Activated CD4-positive, alpha-beta T cell treated with anti-CD3 and anti-CD28 coated beads, Interleukin-2, amount 10 ng/mL, durations not matched to agents 24 days and 14 days (primary cell): ENCODE measurements around the gene STMP1. TPM values are rescaled to one million over a fixed set of nuclear protein-coding genes. Genes with fewer than 3 reads are reported as not detected.
A peak's percentile ranks its signal among the peaks of the same experiment; 100 is the strongest.
"Not testable (repeated sequence)": the region's sequence is repeated elsewhere in the genome, so short reads cannot be mapped to it uniquely, and the experiment has no call there.

Experiments used
- DNase-seq: peaks from one replicate; pipeline ENCODE4 v3.0.0; 2022
- H3K27ac Mint-ChIP-seq: one replicate; pipeline ENCODE4 v1.8.0; 2022; ENCODE audit warnings: mild to moderate bottlenecking, mixed read lengths
- H3K27me3 Mint-ChIP-seq: one replicate; pipeline ENCODE4 v1.8.0; 2022; ENCODE audit warnings: mixed read lengths
- H3K36me3 Mint-ChIP-seq: one replicate; pipeline ENCODE4 v1.8.0; 2022; ENCODE audit warnings: low read depth, mild to moderate bottlenecking, mixed read lengths
- H3K4me1 Mint-ChIP-seq: one replicate; pipeline ENCODE4 v1.8.0; 2021; ENCODE audit warnings: mixed read lengths
- H3K4me3 Mint-ChIP-seq: one replicate; pipeline ENCODE4 v1.8.0; 2022; ENCODE audit warnings: mild to moderate bottlenecking, moderate library complexity, mixed read lengths
- H3K9me3 Mint-ChIP-seq: one replicate; pipeline ENCODE4 v1.8.0; 2021; ENCODE audit warnings: mixed read lengths
- intact Hi-C: fragments of 100-400 bp; cut with micrococcal nuclease; formaldehyde crosslinking; loops from one replicate; pipeline ENCODE4 v1.15.1; 2023
- total RNA-seq: library from RNA; stranded (reverse); gene quantifications from 2 replicates; pipeline ENCODE4 v1.2.3, GENCODE V29; 2022

STMP1 gene
- total RNA-seq, 1 donor from 2014 or later = 25.8 TPM

- Mint-ChIP-seq H3K27me3 (no peaks in the 10 kb centered on the region), H3K4me3 (no peak overlapping the region), H3K36me3 (peaks cover 16% of the 10 kb centered on the region), H3K4me1 (no peaks in the 10 kb centered on the region), H3K9me3 (no peaks in the 10 kb centered on the region), H3K27ac (no peak overlapping the region)
- no peak for DNase-seq
- intact Hi-C loops = no loop called here
Observed at GRCh38 chr7:135650831-135651573, 11.3 kb upstream of the STMP1 start.

- Mint-ChIP-seq H3K27me3 (no peaks in the 10 kb centered on the region), H3K27ac (no peak overlapping the region), H3K9me3 (no peaks in the 10 kb centered on the region), H3K4me1 (no peaks in the 10 kb centered on the region), H3K4me3 (no peak overlapping the region), H3K36me3 (peaks cover 9% of the 10 kb centered on the region)
- no peak for DNase-seq
- intact Hi-C loops = no loop called here
Observed at GRCh38 chr7:135653340-135654080, 8.8 kb upstream of the STMP1 start.

DNA sequence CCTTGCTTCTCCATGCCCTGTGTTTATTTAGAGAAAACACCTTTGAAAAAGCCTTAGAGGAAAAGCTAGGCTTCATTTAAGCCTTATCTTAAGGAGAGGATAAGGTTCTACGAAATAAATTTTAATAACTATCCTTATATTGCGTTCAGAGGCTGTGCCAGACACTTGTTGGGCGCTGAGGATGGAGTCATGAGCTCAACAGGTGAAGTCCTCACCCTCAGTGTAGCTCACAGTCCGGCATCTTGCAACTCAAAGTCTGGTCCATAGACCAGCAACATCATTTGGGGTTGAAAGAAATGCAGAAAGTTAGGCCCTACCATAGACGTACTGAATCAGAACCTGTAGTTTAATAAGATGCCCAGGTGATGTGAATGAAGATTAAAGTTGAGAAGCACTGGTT lies 3.8 kb upstream of the STMP1 start:
- no peak overlapping the region for H3K4me3 Mint-ChIP-seq
- no peak for DNase-seq
- H3K27ac Mint-ChIP-seq = no peak overlapping the region
- H3K4me1 Mint-ChIP-seq = peaks cover 12% of the 10 kb centered on the region
- H3K27me3 Mint-ChIP-seq = no peaks in the 10 kb centered on the region
- peaks cover 3% of the 10 kb centered on the region for H3K36me3 Mint-ChIP-seq
- intact Hi-C loops = no loop called here
- H3K9me3 Mint-ChIP-seq = peaks cover 7% of the 10 kb centered on the region

DNA sequence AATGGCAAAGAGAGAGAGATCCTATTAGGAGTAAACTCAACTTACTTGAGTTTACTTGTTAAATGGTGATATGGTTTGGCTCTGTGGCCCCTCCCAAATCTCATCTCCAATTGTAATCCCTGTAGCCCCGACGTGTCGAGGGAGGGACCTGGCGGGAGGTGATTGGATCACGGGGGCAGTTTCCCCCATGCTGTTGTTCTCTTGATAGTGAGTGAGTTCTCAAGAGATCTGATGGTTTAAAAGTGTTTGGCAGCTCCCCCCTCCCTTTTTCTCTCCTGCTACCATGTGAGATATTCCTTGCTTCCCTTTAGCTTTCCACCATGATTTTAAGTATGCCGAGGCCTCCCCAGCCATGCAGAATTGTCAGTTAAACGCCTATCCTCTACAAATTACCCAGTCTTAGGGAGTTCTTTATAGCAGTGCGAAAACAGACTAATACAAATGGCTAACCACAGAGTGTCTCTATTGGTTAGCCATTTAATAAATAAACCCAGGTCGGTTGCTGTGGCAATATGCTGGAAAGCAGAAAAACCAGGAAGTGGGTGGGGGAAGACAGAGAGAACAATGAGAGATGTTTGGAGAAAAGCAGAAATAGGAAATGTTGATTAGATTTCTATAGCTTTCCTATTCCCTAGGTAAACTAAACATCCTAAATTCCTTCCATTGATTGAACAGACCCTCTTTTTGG lies 3.0 kb upstream of the STMP1 start:
- intact Hi-C loops = no loop called here
- DNase-seq = no peak
- H3K27ac Mint-ChIP-seq = no peak overlapping the region
- H3K27me3 Mint-ChIP-seq = no peaks in the 10 kb centered on the region
- peaks cover 17% of the 10 kb centered on the region for H3K4me1 Mint-ChIP-seq
- H3K36me3 Mint-ChIP-seq = peaks cover 5% of the 10 kb centered on the region
- peaks cover 7% of the 10 kb centered on the region for H3K9me3 Mint-ChIP-seq
- H3K4me3 Mint-ChIP-seq = no peak overlapping the region

DNA sequence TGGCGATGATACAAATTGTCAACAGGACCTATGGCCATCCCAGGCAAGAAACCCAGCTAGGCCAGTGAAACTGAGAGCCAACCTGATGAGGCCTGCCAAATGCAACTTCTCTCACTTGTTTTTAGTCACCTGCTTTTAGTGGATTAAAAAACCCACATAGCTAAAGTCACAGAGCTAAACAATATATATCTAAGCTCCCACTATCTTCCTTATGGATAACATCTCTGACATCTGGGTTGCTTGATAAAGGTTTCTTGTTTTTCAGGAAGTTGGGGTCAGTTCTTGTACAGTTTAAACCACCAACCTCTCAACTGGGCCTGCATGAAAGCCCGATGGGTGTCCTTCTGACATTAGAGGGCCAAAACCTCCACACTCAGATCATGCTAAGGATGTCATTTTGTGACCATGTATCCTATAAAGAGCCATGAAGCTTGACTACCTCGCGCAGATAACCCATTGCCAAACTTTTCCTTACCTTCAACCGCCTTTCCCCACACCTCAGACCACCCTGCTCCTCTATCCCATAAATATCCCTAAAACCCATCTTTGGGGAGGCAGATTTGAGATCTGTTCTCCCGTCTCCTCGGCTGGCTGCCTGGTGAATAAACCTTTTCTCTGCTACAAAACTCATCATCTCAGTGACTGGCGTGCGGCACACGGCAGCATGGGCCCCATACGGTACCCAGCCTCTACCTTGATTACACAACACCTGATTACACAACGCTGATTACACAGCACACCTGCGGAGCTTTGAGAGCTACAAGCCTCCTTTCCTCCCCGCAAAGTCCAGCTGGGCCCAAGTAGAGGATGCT lies 797 bp upstream of the STMP1 start:
- H3K27ac Mint-ChIP-seq = peak overlapping the region; percentile 91
- peaks cover 29% of the 10 kb centered on the region for H3K4me1 Mint-ChIP-seq
- H3K36me3 Mint-ChIP-seq = peaks cover 10% of the 10 kb centered on the region
- peaks cover 7% of the 10 kb centered on the region for H3K9me3 Mint-ChIP-seq
- H3K27me3 Mint-ChIP-seq = no peaks in the 10 kb centered on the region
- H3K4me3 Mint-ChIP-seq = peak overlapping the region; percentile 94
- intact Hi-C loops = loop anchor here (1.0 to 5.0 kb wide), 4 partner anchors 51 to 316 kb away; partner anchors contain the start of genes CNOT4, MTPN and NUP205
- DNase-seq = peak; percentile 55

- peaks cover 7% of the 10 kb centered on the region for H3K9me3 Mint-ChIP-seq
- no peaks in the 10 kb centered on the region for H3K27me3 Mint-ChIP-seq
- H3K27ac Mint-ChIP-seq = peak overlapping the region; percentile 91
- peak overlapping the region; percentile 94 for H3K4me3 Mint-ChIP-seq
- H3K36me3 Mint-ChIP-seq = peaks cover 14% of the 10 kb centered on the region
- intact Hi-C loops = loop anchor here (1.0 to 5.0 kb wide), 4 partner anchors 50 to 315 kb away; partner anchors contain the start of genes CNOT4, MTPN and NUP205
- H3K4me1 Mint-ChIP-seq = peaks cover 33% of the 10 kb centered on the region
- DNase-seq = no peak
Observed at GRCh38 chr7:135662123-135662372, 266 bp upstream of the STMP1 start.

DNA sequence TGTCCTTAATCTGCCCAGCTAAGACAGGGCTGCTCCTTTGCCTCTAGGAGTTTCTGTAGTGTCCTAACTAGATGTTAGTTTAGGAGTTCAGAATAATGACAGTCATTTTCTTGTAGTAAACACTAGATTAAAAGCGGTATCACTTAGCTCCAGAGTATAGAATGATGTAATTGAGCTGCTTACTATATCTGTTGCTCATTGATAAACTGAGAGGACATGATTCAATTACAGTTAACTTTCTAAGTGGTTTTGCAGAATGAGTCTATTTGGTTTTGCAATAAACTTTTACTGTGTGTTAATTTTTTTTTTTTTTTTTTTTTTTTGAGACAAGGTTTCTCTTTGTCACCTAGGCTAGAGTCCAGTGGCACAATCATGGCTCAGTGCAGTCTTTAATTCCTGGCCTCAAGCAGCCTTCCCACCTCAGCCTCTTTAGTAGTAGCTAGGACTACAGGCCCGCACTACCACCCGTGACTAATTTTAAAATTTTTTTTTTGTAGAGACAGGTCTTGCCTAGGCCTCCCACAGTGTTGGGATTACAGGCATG lies 1.8 kb downstream of the STMP1 start:
- Mint-ChIP-seq H3K27ac (peak overlapping the region; percentile 80), H3K4me1 (peaks cover 37% of the 10 kb centered on the region), H3K4me3 (peak overlapping the region; percentile 94), H3K27me3 (no peaks in the 10 kb centered on the region), H3K9me3 (peaks cover 7% of the 10 kb centered on the region), H3K36me3 (peaks cover 25% of the 10 kb centered on the region)
- DNase-seq = no peak
- intact Hi-C loops = loop anchor here (5.0 kb wide), 1 partner anchor 48 kb away; no protein-coding TSS in a partner anchor

GRCh38 chr7:135665042-135665441 lies 2.7 kb downstream of the STMP1 start:
- peaks cover 37% of the 10 kb centered on the region for H3K4me1 Mint-ChIP-seq
- intact Hi-C loops = no loop called here
- H3K36me3 Mint-ChIP-seq = peaks cover 28% of the 10 kb centered on the region
- no peak for DNase-seq
- peak overlapping the region; percentile 39 for H3K4me3 Mint-ChIP-seq
- no peak overlapping the region for H3K27ac Mint-ChIP-seq
- peaks cover 7% of the 10 kb centered on the region for H3K9me3 Mint-ChIP-seq
- no peaks in the 10 kb centered on the region for H3K27me3 Mint-ChIP-seq

- intact Hi-C loops = no loop called here
- Mint-ChIP-seq H3K9me3 (peaks cover 7% of the 10 kb centered on the region), H3K4me1 (peaks cover 37% of the 10 kb centered on the region), H3K27me3 (no peaks in the 10 kb centered on the region), H3K36me3 (peaks cover 28% of the 10 kb centered on the region), H3K4me3 (no peak overlapping the region), H3K27ac (no peak overlapping the region)
- no peak for DNase-seq
Observed at GRCh38 chr7:135666156-135666555, 3.8 kb downstream of the STMP1 start.

- Mint-ChIP-seq H3K9me3 (peaks cover 2% of the 10 kb centered on the region), H3K4me1 (peaks cover 32% of the 10 kb centered on the region), H3K27me3 (no peaks in the 10 kb centered on the region), H3K36me3 (peaks cover 28% of the 10 kb centered on the region), H3K4me3 (no peak overlapping the region), H3K27ac (no peak overlapping the region)
- intact Hi-C loops = no loop called here
- no peak for DNase-seq
Observed at GRCh38 chr7:135666846-135667245, 4.5 kb downstream of the STMP1 start.

DNA sequence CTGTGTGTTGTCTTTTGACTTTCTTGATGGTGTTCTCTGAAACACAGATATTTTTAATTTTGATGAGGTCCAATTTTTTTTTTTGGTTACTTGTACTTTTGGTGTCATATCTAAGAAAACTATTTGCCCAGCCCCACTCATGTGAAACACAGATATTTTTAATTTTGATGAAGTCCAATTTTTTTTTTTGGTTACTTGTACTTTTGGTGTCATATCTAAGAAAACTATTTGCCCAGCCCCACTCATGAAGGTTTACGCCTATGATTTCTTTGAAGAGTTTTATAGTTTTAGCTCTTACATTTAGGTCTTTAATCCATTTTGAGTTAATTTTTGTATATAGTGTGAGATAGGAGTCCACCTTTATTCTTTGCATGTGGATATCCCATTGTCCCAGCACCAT lies 5.3 kb downstream of the STMP1 start:
- DNase-seq, H3K9me3 Mint-ChIP-seq, H3K27me3 Mint-ChIP-seq, H3K4me3 Mint-ChIP-seq, H3K27ac Mint-ChIP-seq, intact Hi-C loops: not testable (repeated sequence)
- Mint-ChIP-seq H3K4me1 (peaks cover 30% of the 10 kb centered on the region), H3K36me3 (peaks cover 28% of the 10 kb centered on the region)

GRCh38 chr7:135668852-135669395 lies 6.6 kb downstream of the STMP1 start:
- H3K27me3 Mint-ChIP-seq, H3K27ac Mint-ChIP-seq, H3K4me3 Mint-ChIP-seq, H3K9me3 Mint-ChIP-seq, intact Hi-C loops, DNase-seq: not testable (repeated sequence)
- peaks cover 27% of the 10 kb centered on the region for H3K36me3 Mint-ChIP-seq
- H3K4me1 Mint-ChIP-seq = peaks cover 25% of the 10 kb centered on the region

- Mint-ChIP-seq H3K27me3 (no peaks in the 10 kb centered on the region), H3K36me3 (peaks cover 31% of the 10 kb centered on the region), H3K9me3 (no peaks in the 10 kb centered on the region), H3K4me3 (no peak overlapping the region), H3K4me1 (peaks cover 19% of the 10 kb centered on the region), H3K27ac (no peak overlapping the region)
- intact Hi-C loops = loop anchor here (10.0 kb wide), 1 partner anchor 125 kb away; no protein-coding TSS in a partner anchor
- no peak for DNase-seq
Observed at GRCh38 chr7:135669774-135670173, 7.5 kb downstream of the STMP1 start.
